ENCODE measurements around the gene LAMA4. TPM values are rescaled to one million over a fixed set of nuclear protein-coding genes. Genes with fewer than 3 reads are reported as not detected.

Gene LAMA4
- total RNA-seq, 1 experiment from 2014 or later, result 9.4 TPM

- DNase-seq (no peak), ATAC-seq (no peak)
- no peaks in the 10 kb centered on the region for H3K9me3 ChIP-seq (ENCODE audit: low read length)
- H3K27me3 ChIP-seq (ENCODE audit: low read length), result no peaks in the 10 kb centered on the region
- no peaks in the 10 kb centered on the region for H3K4me1 ChIP-seq (ENCODE audit: insufficient read depth, low read length)
- H3K4me3 ChIP-seq (ENCODE audit: low read length), result no peak overlapping the region
- ChIA-PET POLR2A (ENCODE audit: unreplicated experiment) (no interaction called here), CTCF (interaction anchor here (0.6 kb wide), 1 partner anchor 8 kb away, joined by 3 read pairs; no protein-coding TSS in a partner anchor)
- BruUV-seq (replicated peaks), result no TSS peak
- no peaks in the 10 kb centered on the region for H3K36me3 ChIP-seq (ENCODE audit: low read depth, low read length)
- H3K9me2 ChIP-seq (replicated peaks; ENCODE audit: low read length), result no peaks in the 10 kb centered on the region
- no peak overlapping the region for H3K4me2 ChIP-seq (ENCODE audit: low read length)
- no peak overlapping the region for H3K27ac ChIP-seq (ENCODE audit: low read length)
- H2AFZ ChIP-seq (ENCODE audit: low read length), result no peak overlapping the region
- TF ChIP-seq, protein P1, sequence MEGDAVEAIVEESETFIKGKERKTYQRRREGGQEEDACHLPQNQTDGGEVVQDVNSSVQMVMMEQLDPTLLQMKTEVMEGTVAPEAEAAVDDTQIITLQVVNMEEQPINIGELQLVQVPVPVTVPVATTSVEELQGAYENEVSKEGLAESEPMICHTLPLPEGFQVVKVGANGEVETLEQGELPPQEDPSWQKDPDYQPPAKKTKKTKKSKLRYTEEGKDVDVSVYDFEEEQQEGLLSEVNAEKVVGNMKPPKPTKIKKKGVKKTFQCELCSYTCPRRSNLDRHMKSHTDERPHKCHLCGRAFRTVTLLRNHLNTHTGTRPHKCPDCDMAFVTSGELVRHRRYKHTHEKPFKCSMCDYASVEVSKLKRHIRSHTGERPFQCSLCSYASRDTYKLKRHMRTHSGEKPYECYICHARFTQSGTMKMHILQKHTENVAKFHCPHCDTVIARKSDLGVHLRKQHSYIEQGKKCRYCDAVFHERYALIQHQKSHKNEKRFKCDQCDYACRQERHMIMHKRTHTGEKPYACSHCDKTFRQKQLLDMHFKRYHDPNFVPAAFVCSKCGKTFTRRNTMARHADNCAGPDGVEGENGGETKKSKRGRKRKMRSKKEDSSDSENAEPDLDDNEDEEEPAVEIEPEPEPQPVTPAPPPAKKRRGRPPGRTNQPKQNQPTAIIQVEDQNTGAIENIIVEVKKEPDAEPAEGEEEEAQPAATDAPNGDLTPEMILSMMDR (conservative IDR thresholded peaks at IDR 0.05; ENCODE audit: low read depth, low read length), result no peak
- TF ChIP-seq EZH2phosphoT487 (IDR thresholded peaks at IDR 0.05; ENCODE audit: borderline replicate concordance, low read length) (no peak), EZH2 (IDR thresholded peaks at IDR 0.05; ENCODE audit: low read length, unreplicated experiment) (no peak)
- no peaks in the 10 kb centered on the region for H3F3A ChIP-seq (ENCODE audit: low read length, unreplicated experiment)
- no peaks in the 10 kb centered on the region for H3K79me2 ChIP-seq (ENCODE audit: low read length)
- no peaks in the 10 kb centered on the region for H4K20me1 ChIP-seq (ENCODE audit: low read length)
- no peak overlapping the region for H3K9ac ChIP-seq (ENCODE audit: low read length)
- intact Hi-C loops (cut with micrococcal nuclease), result no loop called here
Measured at GRCh38 chr6:112266331-112266730, 12.0 kb upstream of the LAMA4 start.

DNA sequence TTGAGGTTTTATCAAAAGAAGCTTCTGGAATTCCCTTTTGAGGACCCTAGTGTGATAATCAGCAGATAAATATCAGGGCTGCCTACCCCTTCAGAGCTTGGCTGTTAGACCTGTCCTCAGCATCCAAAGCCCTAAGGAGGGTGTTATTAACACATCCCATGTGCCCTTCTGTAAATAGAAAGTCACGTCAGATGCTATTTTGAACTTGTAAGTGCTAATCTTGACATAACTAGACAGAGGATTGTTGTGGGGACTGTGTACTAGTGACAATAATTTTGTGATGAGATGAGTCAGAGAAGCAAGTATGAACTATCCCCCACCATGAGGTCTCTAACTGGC lies 4.9 kb upstream of the LAMA4 start:
- CTCF ChIA-PET, result no interaction called here
- H3K4me1 ChIP-seq (ENCODE audit: insufficient read depth, low read length), result peaks cover 7% of the 10 kb centered on the region
- H3K27ac ChIP-seq (ENCODE audit: low read length), result no peak overlapping the region
- H3K4me2 ChIP-seq (ENCODE audit: low read length), result no peak overlapping the region
- no peak overlapping the region for H2AFZ ChIP-seq (ENCODE audit: low read length)
- no TSS peak for BruUV-seq (replicated peaks)
- H3K36me3 ChIP-seq (ENCODE audit: low read depth, low read length), result no peaks in the 10 kb centered on the region
- H3K4me3 ChIP-seq (ENCODE audit: low read length), result no peak overlapping the region
- H3K27me3 ChIP-seq (ENCODE audit: low read length), result no peaks in the 10 kb centered on the region
- no peaks in the 10 kb centered on the region for H3K9me3 ChIP-seq (ENCODE audit: low read length)
- ATAC-seq (no peak), DNase-seq (no peak)
- TF ChIP-seq EZH2phosphoT487 (IDR thresholded peaks at IDR 0.05; ENCODE audit: borderline replicate concordance, low read length) (no peak), EZH2 (IDR thresholded peaks at IDR 0.05; ENCODE audit: low read length, unreplicated experiment) (no peak)
- TF ChIP-seq, protein P1 (conservative IDR thresholded peaks at IDR 0.05; ENCODE audit: low read depth, low read length), result no peak
- no peak overlapping the region for H3K9ac ChIP-seq (ENCODE audit: low read length)
- H3K9me2 ChIP-seq (replicated peaks; ENCODE audit: low read length), result no peaks in the 10 kb centered on the region
- no peaks in the 10 kb centered on the region for H3F3A ChIP-seq (ENCODE audit: low read length, unreplicated experiment)
- H4K20me1 ChIP-seq (ENCODE audit: low read length), result no peaks in the 10 kb centered on the region
- intact Hi-C loops (cut with micrococcal nuclease), result no loop called here
- POLR2A ChIA-PET (ENCODE audit: unreplicated experiment), result no interaction called here
- no peaks in the 10 kb centered on the region for H3K79me2 ChIP-seq (ENCODE audit: low read length)

GRCh38 chr6:112258642-112259336 lies 4.4 kb upstream of the LAMA4 start:
- no peak for ATAC-seq
- Histone ChIP-seq H3K9me2 (replicated peaks; ENCODE audit: low read length) (no peaks in the 10 kb centered on the region), H2AFZ (ENCODE audit: low read length) (no peak overlapping the region), H3F3A (ENCODE audit: low read length, unreplicated experiment) (no peaks in the 10 kb centered on the region), H3K36me3 (ENCODE audit: low read depth, low read length) (no peaks in the 10 kb centered on the region), H3K4me2 (ENCODE audit: low read length) (no peak overlapping the region), H3K27me3 (ENCODE audit: low read length) (no peaks in the 10 kb centered on the region), H3K9ac (ENCODE audit: low read length) (no peak overlapping the region), H3K9me3 (ENCODE audit: low read length) (no peaks in the 10 kb centered on the region), H4K20me1 (ENCODE audit: low read length) (no peaks in the 10 kb centered on the region), H3K4me3 (ENCODE audit: low read length) (no peak overlapping the region), H3K27ac (ENCODE audit: low read length) (no peak overlapping the region), H3K79me2 (ENCODE audit: low read length) (no peaks in the 10 kb centered on the region), H3K4me1 (ENCODE audit: insufficient read depth, low read length) (peaks cover 7% of the 10 kb centered on the region)
- ChIA-PET CTCF (no interaction called here), POLR2A (ENCODE audit: unreplicated experiment) (no interaction called here)
- no peak for DNase-seq
- TF ChIP-seq EZH2 (IDR thresholded peaks at IDR 0.05; ENCODE audit: low read length, unreplicated experiment), result no peak
- BruUV-seq (replicated peaks), result no TSS peak
- intact Hi-C loops (cut with micrococcal nuclease), result no loop called here
